Skin epidermis (tissue), 12 donors: ENCODE measurements around the gene PRDM16.

Source experiments
- H3K27ac ChIP-seq, 21 experiments: fragments of 200-600 bp; sonication (generic) in 11 of 21; one replicate each; pipeline ENCODE4 v1.5.0; 2020; ENCODE audit warnings: mild to moderate bottlenecking in 3 of 21, inconsistent platforms in 2 of 21, moderate library complexity in 2 of 21
- H3K4me3 ChIP-seq, 7 experiments: fragments of 200-600 bp; sonication (generic) in 2 of 7; one replicate each; pipeline ENCODE4 v1.5.0; 2020; ENCODE audit warnings: inconsistent platforms in 2 of 7, mild to moderate bottlenecking in 2 of 7, moderate library complexity in 1 of 7

PRDM16 gene

GRCh38 chr1:3316340-3316943 is 247.4 kb downstream of the PRDM16 start:
- H3K27ac ChIP-seq: peak overlapping the region in 1 of 21 experiments; percentile 17

GRCh38 chr1:3317456-3317855 is 248.5 kb downstream of the PRDM16 start:
- H3K27ac ChIP-seq: no peak overlapping the region

More at GRCh38 chr1:3316340-3316943, 247.4 kb downstream of the PRDM16 start:
- no peak overlapping the region for H3K4me3 ChIP-seq

GRCh38 chr1:3318329-3318728 is 249.3 kb downstream of the PRDM16 start:
- no peak overlapping the region for H3K4me3 ChIP-seq
- H3K27ac ChIP-seq: no peak overlapping the region

More at GRCh38 chr1:3317456-3317855, 248.5 kb downstream of the PRDM16 start:
- H3K4me3 ChIP-seq: no peak overlapping the region

- no peak overlapping the region for H3K4me3 ChIP-seq
- H3K27ac ChIP-seq: no peak overlapping the region
These were observed 250.9 kb downstream of the PRDM16 start for GRCh38 chr1:3319874-3320245.

GRCh38 chr1:3320246-3321152 is 251.5 kb downstream of the PRDM16 start:
- Histone ChIP-seq H3K27ac (no peak overlapping the region), H3K4me3 (no peak overlapping the region)

GRCh38 chr1:3321559-3322449 is 252.8 kb downstream of the PRDM16 start:
- no peak overlapping the region for H3K4me3 ChIP-seq
- no peak overlapping the region for H3K27ac ChIP-seq

GRCh38 chr1:3322450-3323020 is 253.5 kb downstream of the PRDM16 start:
- H3K4me3 ChIP-seq: no peak overlapping the region
- no peak overlapping the region for H3K27ac ChIP-seq

GRCh38 chr1:3323021-3323795 is 254.2 kb downstream of the PRDM16 start:
- H3K4me3 ChIP-seq: no peak overlapping the region
- H3K27ac ChIP-seq: no peak overlapping the region

- no peak overlapping the region for H3K27ac ChIP-seq
These were observed 255.0 kb downstream of the PRDM16 start for GRCh38 chr1:3323796-3324703.

GRCh38 chr1:3324704-3325535 is 255.9 kb downstream of the PRDM16 start:
- Histone ChIP-seq H3K4me3 (no peak overlapping the region), H3K27ac (no peak overlapping the region)

More at GRCh38 chr1:3323796-3324703, 255.0 kb downstream of the PRDM16 start:
- H3K4me3 ChIP-seq: no peak overlapping the region

- Histone ChIP-seq H3K4me3 (no peak overlapping the region), H3K27ac (no peak overlapping the region)
These were observed 257.7 kb downstream of the PRDM16 start for GRCh38 chr1:3326516-3327388.

- no peak overlapping the region for H3K4me3 ChIP-seq
- no peak overlapping the region for H3K27ac ChIP-seq
These were observed 258.3 kb downstream of the PRDM16 start for GRCh38 chr1:3327389-3327702.

GRCh38 chr1:3327936-3328590 is 259.1 kb downstream of the PRDM16 start:
- no peak overlapping the region for H3K27ac ChIP-seq
- no peak overlapping the region for H3K4me3 ChIP-seq

GRCh38 chr1:3329640-3330281 is 260.8 kb downstream of the PRDM16 start:
- Histone ChIP-seq H3K4me3 (no peak overlapping the region), H3K27ac (no peak overlapping the region)

GRCh38 chr1:3330771-3331245 is 261.8 kb downstream of the PRDM16 start:
- H3K27ac ChIP-seq: no peak overlapping the region
- H3K4me3 ChIP-seq: no peak overlapping the region
